NCI-H1930 (cell line): ENCODE measurements around the gene LAT.
A peak's percentile ranks its signal among the peaks of the same experiment; 100 is the strongest.
"Not testable (repeated sequence)": the region's sequence is repeated elsewhere in the genome, so short reads cannot be mapped to it uniquely, and the experiment has no call there.

ENCODE experiments used
- DNase-seq, 2 experiments: peaks; one replicate each; lab custom pipeline; 2025; lab: John Stamatoyannopoulos, UW

The LAT gene

GRCh38 chr16:28984619-28985135 lies at the start of gene LAT:
Gene LAT, plus strand, starts transcription at chr16:28985052. Its CDS starts 366 bp downstream, at chr16:28985418.
- DNase-seq, result no peak

- DNase-seq, result no peak
Observed at GRCh38 chr16:28935346-28935745, 49.5 kb upstream of the LAT start.

- DNase-seq, result peak in 1 of 2 experiments; percentile 40
Observed at GRCh38 chr16:28935924-28936783, 48.7 kb upstream of the LAT start.

GRCh38 chr16:28936784-28937155 lies 48.1 kb upstream of the LAT start:
- DNase-seq, result no peak

- DNase-seq, result no peak
Observed at GRCh38 chr16:28937222-28937876, 47.5 kb upstream of the LAT start.

GRCh38 chr16:28938721-28939120 lies 46.1 kb upstream of the LAT start:
- DNase-seq, result no peak

GRCh38 chr16:28939825-28940224 lies 45.0 kb upstream of the LAT start:
- not testable (repeated sequence) for DNase-seq

GRCh38 chr16:28943281-28943680 lies 41.6 kb upstream of the LAT start:
- no peak for DNase-seq

GRCh38 chr16:28946681-28947080 lies 38.2 kb upstream of the LAT start:
- no peak for DNase-seq

- DNase-seq, result peak; percentile 100
Observed at GRCh38 chr16:28950648-28951409, 34.0 kb upstream of the LAT start, which contains the start of gene NFATC2IP. Gene NFATC2IP, plus strand, starts transcription at chr16:28950937. Its CDS starts 75 bp downstream, at chr16:28951012.

- DNase-seq, result no peak
Observed at GRCh38 chr16:28951410-28951943, 33.4 kb upstream of the LAT start.

- no peak for DNase-seq
Observed at GRCh38 chr16:28958216-28958615, 26.6 kb upstream of the LAT start.

- no peak for DNase-seq
Observed at GRCh38 chr16:28958836-28959235, 26.0 kb upstream of the LAT start.

- no peak for DNase-seq
Observed at GRCh38 chr16:28964072-28964471, 20.8 kb upstream of the LAT start.

- no peak for DNase-seq
Observed at GRCh38 chr16:28964496-28964895, 20.4 kb upstream of the LAT start.

GRCh38 chr16:28967156-28967555 lies 17.7 kb upstream of the LAT start:
- DNase-seq, result no peak

- not testable (repeated sequence) for DNase-seq
Observed at GRCh38 chr16:28969696-28970095, 15.2 kb upstream of the LAT start.

GRCh38 chr16:28974007-28974436 lies 10.8 kb upstream of the LAT start:
- peak; percentile 62 to 67 for DNase-seq

- peak; percentile 94 to 97 for DNase-seq
Observed at GRCh38 chr16:28974437-28975157, 10.3 kb upstream of the LAT start, which contains the start of gene SPNS1. Gene SPNS1, plus strand, starts transcription at chr16:28974778. Its CDS starts 374 bp downstream, at chr16:28975152.

- no peak for DNase-seq
Observed at GRCh38 chr16:28975158-28975599, 9.7 kb upstream of the LAT start.
